Neural cell (in vitro differentiated cells): ENCODE data around the gene NAA38. TPM values are rescaled to one million over a fixed set of nuclear protein-coding genes. Genes with fewer than 3 reads are reported as not detected.

Experiments used
- H2AFZ ChIP-seq: fragments of 200-600, 300-800 bp; sonication (generic), shearing (Covaris generic); 2 replicates; pipeline ENCODE4 v1.6.0; 2014; ENCODE audit warnings: low read depth, mild to moderate bottlenecking, antibody characterized with exemption, low read length, moderate library complexity
- H3F3A ChIP-seq: fragments of 200-600 bp; shearing (Covaris generic); 2 replicates; pipeline ENCODE4 v1.6.1; 2016; ENCODE audit warnings: mild to moderate bottlenecking, moderate library complexity, mixed read lengths, antibody characterized with exemption, low read length; ENCODE audit not compliant: insufficient read depth, poor library complexity, severe bottlenecking
- H3K27ac ChIP-seq: fragments of 200-600, 300-800 bp; sonication (generic), shearing (Covaris generic); 2 replicates; pipeline ENCODE4 v1.5.1; 2014; ENCODE audit warnings: mild to moderate bottlenecking, low read length, moderate library complexity
- H3K27me3 ChIP-seq: fragments of 300-800, 200-600 bp; sonication (generic), shearing (Covaris generic); 2 replicates; pipeline ENCODE4 v1.6.0; 2014; ENCODE audit warnings: mild to moderate bottlenecking, low read depth, low read length, moderate library complexity; ENCODE audit not compliant: insufficient read depth
- H3K36me3 ChIP-seq: fragments of 300-800, 200-600 bp; sonication (generic), shearing (Covaris generic); 2 replicates; pipeline ENCODE4 v1.5.1; 2014; ENCODE audit warnings: mild to moderate bottlenecking, antibody characterized with exemption, low read length, moderate library complexity; ENCODE audit not compliant: insufficient read depth
- H3K4me2 ChIP-seq: fragments of 300-800, 200-600 bp; sonication (generic), shearing (Covaris generic); 2 replicates; pipeline ENCODE4 v1.6.0; 2014; ENCODE audit warnings: mild to moderate bottlenecking, low read length
- H3K4me3 ChIP-seq: fragments of 300-800, 200-600 bp; sonication (generic), shearing (Covaris generic); 2 replicates; pipeline ENCODE4 v1.5.1; 2014; ENCODE audit warnings: mild to moderate bottlenecking, low read length, moderate library complexity
- H3K79me2 ChIP-seq: fragments of 200-600 bp; shearing (Covaris generic); replicated peaks from 2 replicates; pipeline ENCODE4 v1.6.0; 2014; ENCODE audit warnings: mild to moderate bottlenecking, low read length, moderate library complexity; ENCODE audit not compliant: insufficient read depth
- H3K9ac ChIP-seq: fragments of 300-800, 200-600 bp; sonication (generic), shearing (Covaris generic); 2 replicates; pipeline ENCODE4 v1.6.1; 2016; ENCODE audit warnings: mild to moderate bottlenecking, low read length, mixed read lengths
- H3K9me2 ChIP-seq: fragments of 200-600 bp; shearing (Covaris generic); 2 replicates; pipeline ENCODE4 v1.6.1; 2016; ENCODE audit warnings: mild to moderate bottlenecking, low read length, mixed read lengths; ENCODE audit not compliant: insufficient read depth
- H3K9me3 ChIP-seq: fragments of 200-600, 300-800 bp; sonication (generic), shearing (Covaris generic); 2 replicates; pipeline ENCODE4 v1.6.1; 2016; ENCODE audit warnings: mild to moderate bottlenecking, mixed run types, low read length, moderate library complexity, mixed read lengths
- H4K20me1 ChIP-seq: fragments of 200-600 bp; shearing (Covaris generic); 2 replicates; pipeline ENCODE4 v1.6.1; 2016; ENCODE audit warnings: mild to moderate bottlenecking, mixed run types; ENCODE audit not compliant: insufficient read depth
- CTCF ChIP-seq: fragments of 450-650 bp; IDR thresholded peaks from 2 replicates; pipeline ENCODE4 v1.5.1; 2014; ENCODE audit warnings: antibody characterized with exemption, mild to moderate bottlenecking, moderate library complexity; ENCODE audit not compliant: poor library complexity, severe bottlenecking
- EP300 ChIP-seq: fragments of 450-650 bp; conservative IDR thresholded peaks from 2 replicates; pipeline ENCODE4 v1.6.1; 2014; ENCODE audit warnings: antibody characterized with exemption, mild to moderate bottlenecking, moderate library complexity; ENCODE audit not compliant: poor library complexity, severe bottlenecking
- EZH2 ChIP-seq: fragments of 200-600, 300-800 bp; shearing (Covaris generic), sonication (generic); IDR thresholded peaks from 2 replicates; pipeline ENCODE4 v1.6.1; 2014; ENCODE audit warnings: antibody characterized with exemption, low read length, borderline replicate concordance, mild to moderate bottlenecking; ENCODE audit not compliant: insufficient read depth, poor library complexity, severe bottlenecking
- MXI1 ChIP-seq: fragments of 450-650 bp; conservative IDR thresholded peaks from 2 replicates; pipeline ENCODE4 v1.6.1; 2014; ENCODE audit warnings: antibody characterized with exemption, mild to moderate bottlenecking; ENCODE audit not compliant: poor library complexity, severe bottlenecking
- POLR2AphosphoS5 ChIP-seq: IDR thresholded peaks from 2 replicates; pipeline ENCODE4 v1.6.1; 2012
- RAD21 ChIP-seq: fragments of 450-650 bp; conservative IDR thresholded peaks from 2 replicates; pipeline ENCODE4 v1.6.1; 2014; ENCODE audit warnings: antibody characterized with exemption, mild to moderate bottlenecking, moderate library complexity
- REST ChIP-seq: IDR thresholded peaks from 2 replicates; pipeline ENCODE4 v1.6.1; 2012; ENCODE audit warnings: borderline replicate concordance
- SMC3 ChIP-seq: fragments of 450-650 bp; conservative IDR thresholded peaks from 2 replicates; pipeline ENCODE4 v1.6.1; 2014; ENCODE audit warnings: antibody characterized with exemption, mild to moderate bottlenecking, moderate library complexity; ENCODE audit not compliant: poor library complexity
- TAF1 ChIP-seq: IDR thresholded peaks from 2 replicates; pipeline ENCODE4 v1.6.1; 2012; ENCODE audit warnings: low read depth
- polyA plus RNA-seq: library from polyadenylated mRNA; depleted of rRNA; stranded (reverse); fragments of >200 nt; gene quantifications from 2 replicates; pipeline ENCODE4 v1.2.3, GENCODE V29; 2014

The NAA38 gene
- polyA plus RNA-seq, 1 donor from 2014 or later = 110 TPM

DNA sequence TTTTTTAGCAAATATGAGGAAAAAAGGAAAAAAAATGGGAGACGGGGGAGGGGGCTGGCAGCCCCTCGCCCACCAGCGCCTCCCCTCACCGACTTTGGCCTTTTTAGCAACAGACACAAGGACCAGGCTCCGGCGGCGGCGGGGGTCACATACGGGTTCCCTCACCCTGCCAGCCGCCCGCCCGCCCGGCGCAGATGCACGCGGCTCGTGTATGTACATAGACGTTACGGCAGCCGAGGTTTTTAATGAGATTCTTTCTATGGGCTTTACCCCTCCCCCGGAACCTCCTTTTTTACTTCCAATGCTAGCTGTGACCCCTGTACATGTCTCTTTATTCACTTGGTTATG lies 3.7 kb downstream of the NAA38 start:
- TF ChIP-seq SMC3 = no peak
- no peak for TF ChIP-seq EZH2
- TF ChIP-seq EP300 = no peak
- TF ChIP-seq CTCF = no peak
- no peak for TF ChIP-seq MXI1
- no peak for TF ChIP-seq RAD21
- TF ChIP-seq REST = no peak
- TF ChIP-seq POLR2AphosphoS5 = no peak
- no peak for TF ChIP-seq TAF1
- Histone ChIP-seq H3K9me3 (no peaks in the 10 kb centered on the region), H3K4me3 (no peak overlapping the region), H4K20me1 (peaks cover 36% of the 10 kb centered on the region), H3K27me3 (no peaks in the 10 kb centered on the region), H3K4me2 (no peak overlapping the region), H3K9ac (no peak overlapping the region), H3K79me2 (peaks cover 4% of the 10 kb centered on the region), H3K36me3 (peaks cover 8% of the 10 kb centered on the region), H3K9me2 (no peaks in the 10 kb centered on the region), H3K27ac (no peak overlapping the region), H3F3A (peaks cover 20% of the 10 kb centered on the region), H2AFZ (no peak overlapping the region)

GRCh38 chr17:7852919-7853690 lies 4.3 kb downstream of the NAA38 start:
- no peak overlapping the region for H3K27ac ChIP-seq
- H3K9me3 ChIP-seq = no peaks in the 10 kb centered on the region
- TF ChIP-seq RAD21 (no peak), POLR2AphosphoS5 (no peak), TAF1 (no peak), EZH2 (no peak), REST (no peak)
- no peak overlapping the region for H2AFZ ChIP-seq
- peaks cover 38% of the 10 kb centered on the region for H4K20me1 ChIP-seq
- peaks cover 15% of the 10 kb centered on the region for H3F3A ChIP-seq
- H3K27me3 ChIP-seq = no peaks in the 10 kb centered on the region
- no peak overlapping the region for H3K9ac ChIP-seq
- H3K4me2 ChIP-seq = no peak overlapping the region
- H3K79me2 ChIP-seq = peaks cover 4% of the 10 kb centered on the region
- peaks cover 8% of the 10 kb centered on the region for H3K36me3 ChIP-seq
- H3K4me3 ChIP-seq = no peak overlapping the region
- H3K9me2 ChIP-seq = no peaks in the 10 kb centered on the region
